GM19372 (cell line): ENCODE results near the gene CACNA1C.
"Not testable (repeated sequence)": the region's sequence is repeated elsewhere in the genome, so short reads cannot be mapped to it uniquely, and the experiment has no call there.

Source experiments
- ATAC-seq: cut with Tn5 transposase; IDR thresholded peaks from one replicate; pipeline ENCODE4 v1.9.1; 2021; ENCODE audit warnings: mild to moderate bottlenecking, low read depth, moderate library complexity; ENCODE audit not compliant: unreplicated experiment

Gene CACNA1C

GRCh38 chr12:2488596-2488995 lies 435.8 kb downstream of the CACNA1C start:
- no peak for ATAC-seq

GRCh38 chr12:2489275-2489674 lies 436.5 kb downstream of the CACNA1C start:
- ATAC-seq, result no peak

GRCh38 chr12:2490831-2491230 lies 438.0 kb downstream of the CACNA1C start:
- no peak for ATAC-seq

- not testable (repeated sequence) for ATAC-seq
Observed at GRCh38 chr12:2491349-2491748, 438.6 kb downstream of the CACNA1C start.

- ATAC-seq, result no peak
Observed at GRCh38 chr12:2492236-2492635, 439.4 kb downstream of the CACNA1C start.

GRCh38 chr12:2493086-2493485 lies 440.3 kb downstream of the CACNA1C start:
- no peak for ATAC-seq

GRCh38 chr12:2494486-2495192 lies 441.9 kb downstream of the CACNA1C start:
- no peak for ATAC-seq

GRCh38 chr12:2495417-2496112 lies 442.8 kb downstream of the CACNA1C start:
- no peak for ATAC-seq

GRCh38 chr12:2498964-2499500 lies 446.2 kb downstream of the CACNA1C start:
- no peak for ATAC-seq

- ATAC-seq, result no peak
Observed at GRCh38 chr12:2501464-2502191, 448.8 kb downstream of the CACNA1C start.

GRCh38 chr12:2503036-2503435 lies 450.2 kb downstream of the CACNA1C start:
- ATAC-seq, result no peak

- no peak for ATAC-seq
Observed at GRCh38 chr12:2503762-2504161, 451.0 kb downstream of the CACNA1C start.

GRCh38 chr12:2504577-2504976 lies 451.8 kb downstream of the CACNA1C start:
- ATAC-seq, result no peak

- no peak for ATAC-seq
Observed at GRCh38 chr12:2507814-2508213, 455.0 kb downstream of the CACNA1C start.

- no peak for ATAC-seq
Observed at GRCh38 chr12:2509137-2509536, 456.4 kb downstream of the CACNA1C start.

GRCh38 chr12:2510045-2510444 lies 457.3 kb downstream of the CACNA1C start:
- no peak for ATAC-seq

- ATAC-seq, result no peak
Observed at GRCh38 chr12:2513141-2514037, 460.6 kb downstream of the CACNA1C start.

- ATAC-seq, result no peak
Observed at GRCh38 chr12:2514038-2514340, 461.2 kb downstream of the CACNA1C start.

- no peak for ATAC-seq
Observed at GRCh38 chr12:2520722-2521246, 468.0 kb downstream of the CACNA1C start.

- ATAC-seq, result no peak
Observed at GRCh38 chr12:2523317-2523716, 470.5 kb downstream of the CACNA1C start.
